GM10847 (cell line): Measurements from ENCODE around the gene NGEF.

Source experiments
- POLR2A ChIP-seq: IDR thresholded peaks from 2 replicates; pipeline ENCODE4 v1.6.1; 2011; ENCODE audit not compliant: insufficient read length; ENCODE audit errors: extremely low read depth

Gene NGEF

DNA sequence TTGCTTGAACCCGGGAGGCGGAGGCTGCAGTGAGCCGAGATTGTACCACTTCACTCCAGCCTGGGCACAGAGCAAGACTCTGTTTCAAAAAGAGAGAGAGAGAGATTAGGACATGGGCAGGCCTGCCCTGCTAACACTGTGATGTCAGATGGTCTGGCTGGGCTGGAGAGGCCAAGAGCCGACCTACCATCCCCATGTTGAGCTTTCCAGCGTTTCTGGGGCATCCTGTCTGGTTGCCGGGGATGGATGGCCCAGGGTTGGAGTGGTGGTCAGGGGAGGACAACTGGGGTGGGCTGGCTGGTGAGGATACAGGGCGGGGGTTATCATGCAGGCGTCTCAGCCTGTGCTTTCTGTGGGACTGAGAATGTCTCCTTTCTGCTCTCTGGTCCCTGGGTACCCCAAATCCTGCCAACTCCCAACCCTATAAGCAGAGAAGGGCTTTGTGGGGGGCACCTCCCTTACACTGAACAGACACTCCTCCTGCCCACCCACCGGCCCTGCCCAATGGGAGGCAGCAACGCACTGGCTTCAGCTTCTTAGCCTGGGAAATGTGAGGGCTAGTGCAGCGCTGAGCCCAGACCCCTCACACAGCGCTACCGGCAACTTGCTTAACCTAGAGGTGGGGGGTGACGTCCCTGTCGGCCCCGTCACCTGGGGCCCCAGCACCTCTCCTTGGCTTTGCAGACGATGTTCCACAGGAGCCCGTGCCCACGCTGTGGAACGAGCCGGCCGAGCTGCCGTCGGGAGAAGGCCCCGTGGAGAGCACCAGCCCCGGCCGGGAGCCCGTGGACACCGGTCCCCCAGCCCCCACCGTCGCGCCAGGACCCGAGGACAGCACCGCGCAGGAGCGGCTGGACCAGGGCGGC, 137.6 kb downstream of the NGEF start:
- TF ChIP-seq POLR2A = no peak

DNA sequence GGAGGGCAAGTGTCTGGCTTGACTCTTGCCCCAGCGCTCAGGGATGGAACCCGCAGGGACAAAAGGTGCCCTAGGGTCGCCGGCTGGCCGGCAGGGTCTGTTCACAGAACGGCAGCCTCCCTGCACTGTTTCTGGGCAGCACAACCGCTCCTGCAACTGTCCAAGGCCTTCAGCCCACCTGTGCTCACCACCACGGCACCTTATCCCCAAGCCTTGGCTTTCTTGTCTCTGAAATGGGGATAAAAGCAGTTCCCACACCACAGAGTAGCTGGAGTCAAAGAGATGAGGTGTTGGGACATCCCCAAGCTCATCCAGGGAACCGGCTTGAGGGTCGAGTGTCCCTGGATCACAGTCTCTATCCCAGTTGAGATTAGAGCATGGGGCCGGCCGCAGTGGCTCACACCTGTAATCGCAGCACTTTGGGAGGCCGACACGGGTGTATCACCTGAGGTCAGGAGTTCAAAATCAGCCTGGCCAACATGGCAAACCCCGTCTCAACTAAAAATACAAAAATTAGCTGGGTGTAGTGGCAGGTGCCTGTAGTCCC, 138.3 kb downstream of the NGEF start:
- TF ChIP-seq POLR2A = no peak

GRCh38 chr2:232873909-232874641, 139.0 kb downstream of the NGEF start:
- no peak for TF ChIP-seq POLR2A

- TF ChIP-seq POLR2A = no peak
Observed at GRCh38 chr2:232873292-232873908, 139.7 kb downstream of the NGEF start.

DNA sequence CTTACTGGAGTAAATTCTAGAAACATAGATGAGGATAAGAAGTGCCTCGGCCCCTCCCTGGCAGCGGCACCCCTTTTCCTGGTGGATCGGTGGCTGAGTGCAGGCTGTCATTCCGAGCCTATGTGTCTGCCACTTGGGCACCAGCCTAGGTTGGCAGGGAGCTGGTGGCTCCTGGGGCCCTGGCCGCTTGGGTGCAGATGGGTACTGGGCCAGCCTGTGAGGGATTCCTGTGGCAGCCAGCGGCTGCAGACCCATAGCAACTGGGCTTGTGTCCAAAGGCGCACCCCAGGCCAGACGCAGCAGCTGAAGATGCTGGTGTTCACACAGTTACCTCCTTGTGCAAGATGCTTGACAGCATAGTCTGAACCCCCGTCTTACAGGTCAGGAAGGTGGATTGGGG, 140.2 kb downstream of the NGEF start:
- TF ChIP-seq POLR2A = no peak

DNA sequence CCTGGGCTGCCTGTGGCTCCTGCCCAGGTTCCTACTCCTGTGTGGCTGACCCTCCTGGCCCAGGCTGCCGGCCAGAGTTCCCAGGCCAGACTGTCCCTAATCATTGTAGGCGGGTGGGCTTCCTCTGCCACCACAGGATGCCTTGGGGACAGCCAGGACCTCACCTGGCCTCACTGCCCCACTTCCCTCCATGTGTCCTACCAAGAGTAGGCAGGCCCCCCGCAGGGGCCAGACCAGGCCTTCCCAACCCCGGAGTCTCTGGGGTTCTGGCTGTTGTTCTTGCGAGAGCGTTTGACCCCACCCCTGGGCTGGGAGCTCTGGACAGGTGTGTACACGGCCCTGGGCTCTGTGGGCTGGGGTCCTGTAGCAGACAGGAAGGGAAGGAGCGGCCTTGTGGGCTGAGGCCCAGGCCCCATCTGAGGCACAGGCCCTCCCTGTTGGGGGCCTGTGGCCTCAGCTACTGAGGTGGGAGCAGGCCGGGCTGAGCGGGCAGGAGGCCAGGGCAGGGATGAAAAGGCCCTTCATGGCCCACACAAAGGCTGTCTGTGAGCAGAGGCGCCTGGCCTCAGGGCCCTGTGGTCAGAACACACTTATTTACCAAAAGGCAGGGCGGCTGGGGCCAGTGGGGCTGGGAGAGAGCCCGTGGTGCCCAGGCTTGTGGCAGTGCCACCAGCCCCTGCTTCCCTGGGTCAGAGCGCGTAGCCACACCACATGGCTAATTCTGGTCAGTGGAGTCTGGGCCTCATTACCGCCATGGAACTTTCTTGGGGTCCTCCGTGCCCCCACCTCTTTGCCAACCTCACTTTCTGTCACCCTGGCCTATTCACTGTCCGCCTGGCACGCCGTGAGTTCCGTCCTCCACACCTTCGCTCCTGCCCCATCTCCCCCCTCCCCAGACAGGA, 141.0 kb downstream of the NGEF start:
- no peak for TF ChIP-seq POLR2A

GRCh38 chr2:232871418-232871834, 141.6 kb downstream of the NGEF start:
- no peak for TF ChIP-seq POLR2A

- TF ChIP-seq POLR2A = no peak
Observed at GRCh38 chr2:232870766-232871371, 142.2 kb downstream of the NGEF start.

- no peak for TF ChIP-seq POLR2A
Observed at GRCh38 chr2:232870018-232870765, 142.9 kb downstream of the NGEF start, which contains the start of gene SNORC. Gene SNORC, plus strand, starts transcription at chr2:232870264. Its CDS starts 78 bp downstream, at chr2:232870342.

GRCh38 chr2:232869138-232870017, 143.7 kb downstream of the NGEF start:
- TF ChIP-seq POLR2A = no peak

- TF ChIP-seq POLR2A = no peak
Observed at GRCh38 chr2:232866104-232866503, 147.0 kb downstream of the NGEF start.

- no peak for TF ChIP-seq POLR2A
Observed at GRCh38 chr2:232865165-232865564, 147.9 kb downstream of the NGEF start.
